A673 (cell line): Measurements from ENCODE around the gene HS3ST4.

Experiments
- CTCF ChIP-seq: fragments of 300-800, 200-600 bp; sonication (generic); conservative IDR thresholded peaks from 2 replicates; pipeline ENCODE4 v1.5.1; 2017; ENCODE audit warnings: low read depth, mild to moderate bottlenecking, antibody characterized with exemption, low read length, moderate library complexity, mixed read lengths
- EZH2 ChIP-seq: fragments of 200-600 bp; sonication (generic); IDR thresholded peaks from 2 replicates; pipeline ENCODE4 v1.6.1; 2017; ENCODE audit warnings: borderline replicate concordance, low read depth, mild to moderate bottlenecking, mixed read lengths, antibody characterized with exemption, low read length; ENCODE audit not compliant: poor library complexity, severe bottlenecking

GRCh38 chr16:25786748-25787147 lies 95.0 kb downstream of the HS3ST4 start:
- no peak for TF ChIP-seq CTCF
- TF ChIP-seq EZH2 = no peak
